Measurements from ENCODE around the gene LCP2.

- TF ChIP-seq ZBTB33 (IDR thresholded peaks at IDR 0.05) (no peak), TBL1XR1 (IDR thresholded peaks at IDR 0.05; ENCODE audit: low read depth, low read length) (no peak), ETV6 (conservative IDR thresholded peaks at IDR 0.05 in 1 of 2, IDR thresholded peaks at IDR 0.05 in 1 of 2; ENCODE audit: borderline replicate concordance in 1 of 2, low read depth in 1 of 2) (no peak)
These were observed 64.2 kb downstream of the LCP2 start for GRCh38 chr5:170233358-170233892.
